ENCODE measurements around the gene SLC35F1. TPM values are rescaled to one million over a fixed set of nuclear protein-coding genes. Genes with fewer than 3 reads are reported as not detected.

SLC35F1 gene
- total RNA-seq, 1 experiment from 2014 or later: 4.3 TPM

- Histone ChIP-seq H4K91ac (ENCODE audit: insufficient read length, low read depth, low read length) (no peak overlapping the region), H4K5ac (ENCODE audit: insufficient read length, low read depth, low read length) (no peak overlapping the region), H2BK12ac (ENCODE audit: insufficient read length, low read depth, low read length) (no peak overlapping the region), H3T11ph (ENCODE audit: low read length) (no peak overlapping the region), H3K9me3 (ENCODE audit: control insufficient read depth, low read depth, low read length) (peaks cover 13% of the 10 kb centered on the region), H3K14ac (ENCODE audit: insufficient read depth, low read length) (no peak overlapping the region), H3K18ac (ENCODE audit: insufficient read length, low read depth, low read length) (no peak overlapping the region), H3K79me1 (ENCODE audit: insufficient read depth, low read depth, low read length, poor library complexity, severe bottlenecking) (no peaks in the 10 kb centered on the region), H3K4me1 (ENCODE audit: insufficient read depth, low read length) (no peaks in the 10 kb centered on the region), H3K56ac (ENCODE audit: insufficient read length, low read depth, low read length) (no peak overlapping the region), H2AK5ac (ENCODE audit: insufficient read length, low read length) (no peak overlapping the region), H3K23me2 (ENCODE audit: insufficient read length, low read depth, low read length, poor library complexity, severe bottlenecking) (no peaks in the 10 kb centered on the region), H3K4me2 (ENCODE audit: insufficient read depth, insufficient read length, low read length) (no peak overlapping the region), H4K8ac (replicated peaks; ENCODE audit: insufficient read length, low read depth, low read length) (no peak overlapping the region), H3K23ac (ENCODE audit: insufficient read length, low read depth, low read length) (no peak overlapping the region), H3K27ac (ENCODE audit: insufficient read length, low read depth, low read length) (no peak overlapping the region), H3K4ac (ENCODE audit: low read depth, low read length) (no peak overlapping the region), H2BK15ac (ENCODE audit: low read depth, low read length) (no peak overlapping the region), H2BK20ac (ENCODE audit: low read depth, low read length, poor library complexity, severe bottlenecking) (no peak overlapping the region), H2BK120ac (ENCODE audit: low read depth, low read length, poor library complexity, severe bottlenecking) (no peak overlapping the region), H3K27me3 (ENCODE audit: insufficient read depth, low read length) (no peaks in the 10 kb centered on the region), H3K9ac (ENCODE audit: extremely low read depth, insufficient read length, low read length) (no peak overlapping the region), H4K20me1 (ENCODE audit: control insufficient read depth, insufficient read depth, insufficient read length) (no peaks in the 10 kb centered on the region), H3K79me2 (ENCODE audit: insufficient read depth, low read length) (no peaks in the 10 kb centered on the region), H2AFZ (ENCODE audit: low read length) (no peak overlapping the region), H2BK5ac (ENCODE audit: insufficient read length, low read length) (no peak overlapping the region)
- H3K27ac Mint-ChIP-seq: no peak overlapping the region
- peaks cover 17 to 24% (median 20%) of the 10 kb centered on the region in 3 experiments for H3K36me3 Mint-ChIP-seq (ENCODE audit: insufficient read depth in 1 of 3, low read depth in 3 of 3)
- H3K4me3 Mint-ChIP-seq: no peak overlapping the region
- no peak for DNase-seq
- no CpG with 5 or more reads among the region's 1 CpG for WGBS (ENCODE audit: extremely low coverage, insufficient read length, low lambda C conversion rate)
- peaks cover 5 to 7% of the 10 kb centered on the region in 2 experiments for H3K4me1 Mint-ChIP-seq
- H3K27me3 Mint-ChIP-seq (ENCODE audit: low read depth): peaks cover 2% of the 10 kb centered on the region; the same call in 1 of the 2 replicates
- H3K9me3 Mint-ChIP-seq: peaks cover 23 to 24% of the 10 kb centered on the region in 2 experiments
- no peak for TF ChIP-seq CTCF (conservative IDR thresholded peaks at IDR 0.05)
These were observed 68.0 kb downstream of the SLC35F1 start for GRCh38 chr6:117974914-117975627.
